OCI-LY1 (cell line): Measurements from ENCODE around the gene RPS15A.

ENCODE experiments used
- H2AFZ ChIP-seq: fragments of 200-600 bp; sonication (generic), shearing (Covaris generic); 2 replicates; pipeline ENCODE4 v1.6.0; 2014; ENCODE audit warnings: antibody characterized with exemption, mild to moderate bottlenecking, low read length
- H3F3A ChIP-seq: fragments of 200-600 bp; sonication (generic), shearing (Covaris generic); 2 replicates; pipeline ENCODE4 v1.6.0; 2014; ENCODE audit warnings: mild to moderate bottlenecking, antibody characterized with exemption, low read length, moderate library complexity; ENCODE audit not compliant: insufficient read depth
- H3K27ac ChIP-seq: fragments of 200-600 bp; sonication (generic); 2 replicates; pipeline ENCODE4 v1.5.1; 2014; ENCODE audit warnings: low read length, mixed run types, mild to moderate bottlenecking, low read depth; ENCODE audit not compliant: poor library complexity, severe bottlenecking
- H3K27me3 ChIP-seq: fragments of 200-600 bp; sonication (generic); 2 replicates; pipeline ENCODE4 v1.6.0; 2014; ENCODE audit warnings: antibody characterized with exemption, mild to moderate bottlenecking, low read length, moderate library complexity; ENCODE audit not compliant: insufficient read depth
- H3K36me3 ChIP-seq: fragments of 200-600 bp; sonication (generic); 2 replicates; pipeline ENCODE4 v1.6.1; 2014; ENCODE audit warnings: mild to moderate bottlenecking, antibody characterized with exemption, low read length, moderate library complexity, mixed read lengths; ENCODE audit not compliant: insufficient read depth
- H3K4me1 ChIP-seq: fragments of 200-600 bp; sonication (generic); 2 replicates; pipeline ENCODE4 v1.5.1; 2014; ENCODE audit warnings: mild to moderate bottlenecking, low read length, moderate library complexity; ENCODE audit not compliant: insufficient read depth, severe bottlenecking
- H3K4me2 ChIP-seq: fragments of 200-600 bp; sonication (generic), shearing (Covaris generic); 2 replicates; pipeline ENCODE4 v1.6.1; 2014; ENCODE audit warnings: low read length
- H3K4me3 ChIP-seq: fragments of 200-600 bp; sonication (generic); 2 replicates; pipeline ENCODE4 v1.5.1; 2014; ENCODE audit warnings: low read length, low read depth, mild to moderate bottlenecking, mixed read lengths; ENCODE audit not compliant: poor library complexity, severe bottlenecking
- H3K79me2 ChIP-seq: fragments of 200-600 bp; shearing (Covaris generic); 2 replicates; pipeline ENCODE4 v1.6.1; 2016; ENCODE audit warnings: mixed run types, low read length, mixed read lengths; ENCODE audit not compliant: insufficient read depth
- H3K9ac ChIP-seq: fragments of 200-600 bp; sonication (generic), shearing (Covaris generic); 2 replicates; pipeline ENCODE4 v1.6.1; 2014; ENCODE audit warnings: mild to moderate bottlenecking, low read length, mixed read lengths
- H3K9me2 ChIP-seq: fragments of 200-600 bp; sonication (generic), shearing (Covaris generic); 2 replicates; pipeline ENCODE4 v1.6.1; 2014; ENCODE audit warnings: low read depth, mild to moderate bottlenecking, low read length, mixed read lengths
- H3K9me3 ChIP-seq: fragments of 200-600 bp; shearing (Covaris generic); 2 replicates; pipeline ENCODE4 v1.6.1; 2014; ENCODE audit warnings: low read length, mixed read lengths
- H4K20me1 ChIP-seq: fragments of 200-600 bp; sonication (generic), shearing (Covaris generic); 2 replicates; pipeline ENCODE4 v1.6.0; 2016; ENCODE audit warnings: mild to moderate bottlenecking, low read length; ENCODE audit not compliant: insufficient read depth
- EZH2 ChIP-seq: fragments of 200-600 bp; sonication (generic), shearing (Covaris generic); IDR thresholded peaks from 2 replicates; pipeline ENCODE4 v1.8.0; 2017; ENCODE audit warnings: borderline replicate concordance, mixed run types, mild to moderate bottlenecking, antibody characterized with exemption, low read length, moderate library complexity, mixed read lengths
- TF ChIP-seq, protein P1 (sequence below): fragments of 200-600 bp; sonication (generic), shearing (Covaris generic); IDR thresholded peaks from 2 replicates; pipeline ENCODE4 v1.5.1; 2017; ENCODE audit warnings: mild to moderate bottlenecking, antibody characterized with exemption, low read length, moderate library complexity, mixed read lengths

Gene RPS15A

DNA sequence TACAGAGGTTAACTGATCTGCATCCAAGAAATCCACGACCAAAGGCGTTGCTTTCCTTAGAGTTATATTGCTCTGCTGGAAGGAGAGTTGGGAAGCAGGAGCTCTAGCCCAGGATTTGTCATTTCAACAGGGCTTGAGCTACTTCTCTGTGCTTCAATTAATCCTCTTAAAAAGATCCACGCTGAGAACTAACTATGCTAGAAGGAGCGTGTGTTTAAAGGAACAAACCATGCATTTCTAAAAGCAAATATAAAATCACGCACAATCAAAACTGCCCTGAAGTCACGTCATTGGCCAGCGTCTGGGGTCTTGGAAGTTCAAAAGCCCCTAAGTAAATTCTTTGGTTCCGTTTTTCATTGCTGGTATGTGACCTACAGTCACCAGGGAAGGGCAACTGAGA lies 10.2 kb upstream of the RPS15A start:
- peak overlapping the region; percentile 96 for H3K4me3 ChIP-seq
- no peaks in the 10 kb centered on the region for H3K9me2 ChIP-seq
- H3K27ac ChIP-seq = peak overlapping the region; percentile 81
- H3K79me2 ChIP-seq = peaks cover 40% of the 10 kb centered on the region
- no peaks in the 10 kb centered on the region for H4K20me1 ChIP-seq
- peak overlapping the region; percentile 98 for H3K4me2 ChIP-seq
- no peaks in the 10 kb centered on the region for H3K9me3 ChIP-seq
- H3K9ac ChIP-seq = peak overlapping the region; percentile 97
- H3K4me1 ChIP-seq = peaks cover 53% of the 10 kb centered on the region
- H3F3A ChIP-seq = 0 out of 2 replicates have a peak, but pooled peaks cover 6% of the 10 kb centered on the region
- TF ChIP-seq, protein P1, sequence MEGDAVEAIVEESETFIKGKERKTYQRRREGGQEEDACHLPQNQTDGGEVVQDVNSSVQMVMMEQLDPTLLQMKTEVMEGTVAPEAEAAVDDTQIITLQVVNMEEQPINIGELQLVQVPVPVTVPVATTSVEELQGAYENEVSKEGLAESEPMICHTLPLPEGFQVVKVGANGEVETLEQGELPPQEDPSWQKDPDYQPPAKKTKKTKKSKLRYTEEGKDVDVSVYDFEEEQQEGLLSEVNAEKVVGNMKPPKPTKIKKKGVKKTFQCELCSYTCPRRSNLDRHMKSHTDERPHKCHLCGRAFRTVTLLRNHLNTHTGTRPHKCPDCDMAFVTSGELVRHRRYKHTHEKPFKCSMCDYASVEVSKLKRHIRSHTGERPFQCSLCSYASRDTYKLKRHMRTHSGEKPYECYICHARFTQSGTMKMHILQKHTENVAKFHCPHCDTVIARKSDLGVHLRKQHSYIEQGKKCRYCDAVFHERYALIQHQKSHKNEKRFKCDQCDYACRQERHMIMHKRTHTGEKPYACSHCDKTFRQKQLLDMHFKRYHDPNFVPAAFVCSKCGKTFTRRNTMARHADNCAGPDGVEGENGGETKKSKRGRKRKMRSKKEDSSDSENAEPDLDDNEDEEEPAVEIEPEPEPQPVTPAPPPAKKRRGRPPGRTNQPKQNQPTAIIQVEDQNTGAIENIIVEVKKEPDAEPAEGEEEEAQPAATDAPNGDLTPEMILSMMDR = no peak
- no peak for TF ChIP-seq EZH2
- H3K36me3 ChIP-seq = peaks cover 59% of the 10 kb centered on the region
- H3K27me3 ChIP-seq = no peaks in the 10 kb centered on the region
- no peak overlapping the region for H2AFZ ChIP-seq

DNA sequence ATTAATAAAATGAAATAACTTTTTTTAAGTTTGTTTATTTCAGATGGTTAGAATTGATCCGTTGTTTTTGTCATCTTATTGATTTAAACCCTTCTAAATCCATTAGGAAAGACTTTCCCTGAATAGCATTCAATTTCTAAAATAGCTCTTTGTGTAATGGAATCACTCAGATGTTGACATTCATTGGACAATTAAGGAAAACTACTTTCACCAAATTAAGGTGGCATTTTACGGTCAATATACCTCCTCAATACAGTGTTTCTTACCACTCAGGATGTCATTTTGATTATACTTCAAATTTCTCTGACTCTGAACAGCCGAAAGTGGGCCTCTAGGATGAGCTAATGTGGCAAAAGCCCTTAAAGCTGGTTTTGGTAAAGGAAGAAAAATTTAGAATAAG lies 9.4 kb upstream of the RPS15A start:
- H3K9me2 ChIP-seq = no peaks in the 10 kb centered on the region
- peaks cover 45% of the 10 kb centered on the region for H3K4me1 ChIP-seq
- H3K27ac ChIP-seq = peak overlapping the region; percentile 81
- H3K27me3 ChIP-seq = no peaks in the 10 kb centered on the region
- TF ChIP-seq, protein P1 = no peak
- TF ChIP-seq EZH2 = no peak
- peaks cover 40% of the 10 kb centered on the region for H3K79me2 ChIP-seq
- no peaks in the 10 kb centered on the region for H3K9me3 ChIP-seq
- H2AFZ ChIP-seq = no peak overlapping the region
- H3K36me3 ChIP-seq = peaks cover 60% of the 10 kb centered on the region
- peak overlapping the region; percentile 98 for H3K4me2 ChIP-seq
- H3K4me3 ChIP-seq = peak overlapping the region; percentile 96
- no peaks in the 10 kb centered on the region for H4K20me1 ChIP-seq
- 0 out of 2 replicates have a peak, but pooled peaks cover 6% of the 10 kb centered on the region for H3F3A ChIP-seq
- H3K9ac ChIP-seq = peak overlapping the region; percentile 97

DNA sequence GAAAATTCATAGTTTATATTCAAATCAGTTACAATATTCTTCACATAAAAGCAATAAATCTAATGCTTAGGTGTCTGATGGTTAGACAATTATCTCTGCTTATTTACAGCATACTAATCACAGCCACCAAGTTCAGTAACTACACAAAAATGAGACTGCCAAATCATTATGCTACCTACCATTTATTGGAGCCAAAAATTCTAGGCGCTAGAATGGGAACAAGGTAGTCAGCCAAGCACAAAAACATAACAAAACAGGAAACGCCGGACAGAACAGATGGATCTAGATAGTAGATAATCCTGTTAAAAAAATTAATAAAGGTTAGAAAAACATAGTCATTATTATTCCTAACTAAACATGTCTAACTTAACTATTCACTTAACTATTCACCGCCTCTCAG lies 7.6 kb upstream of the RPS15A start:
- peaks cover 77% of the 10 kb centered on the region for H3K36me3 ChIP-seq
- H3K9me3 ChIP-seq = no peaks in the 10 kb centered on the region
- no peaks in the 10 kb centered on the region for H3K9me2 ChIP-seq
- no peaks in the 10 kb centered on the region for H3F3A ChIP-seq
- TF ChIP-seq, protein P1 = no peak
- no peak for TF ChIP-seq EZH2
- no peaks in the 10 kb centered on the region for H4K20me1 ChIP-seq
- H3K27me3 ChIP-seq = no peaks in the 10 kb centered on the region
- H2AFZ ChIP-seq = no peak overlapping the region
- H3K4me2 ChIP-seq = no peak overlapping the region
- peaks cover 40% of the 10 kb centered on the region for H3K79me2 ChIP-seq
- H3K27ac ChIP-seq = no peak overlapping the region
- peaks cover 30% of the 10 kb centered on the region for H3K4me1 ChIP-seq
- no peak overlapping the region for H3K4me3 ChIP-seq
- H3K9ac ChIP-seq = no peak overlapping the region
